G401 (cell line): ENCODE results near the gene ETS1. TPM values are rescaled to one million over a fixed set of nuclear protein-coding genes. Genes with fewer than 3 reads are reported as not detected.

ENCODE experiments used
- DNase-seq: peaks from one replicate; pipeline ENCODE4 v3.0.0-alpha.2; 2015; ENCODE audit warnings: low spot score
- in situ Hi-C: cut with HindIII; loops from 2 replicates; pipeline ENCODE4 v1.10.0; 2016; ENCODE audit warnings: low sequenced_read_pairs, mixed read lengths
- total RNA-seq: library from RNA; depleted of rRNA; stranded (reverse); fragments of >200 nt; shearing (Covaris generic); gene quantifications from 2 replicates; pipeline ENCODE4 v1.2.3, GENCODE V29; 2014

Gene ETS1
- total RNA-seq, 1 experiment from 2014 or later, result 61.7 TPM

DNA sequence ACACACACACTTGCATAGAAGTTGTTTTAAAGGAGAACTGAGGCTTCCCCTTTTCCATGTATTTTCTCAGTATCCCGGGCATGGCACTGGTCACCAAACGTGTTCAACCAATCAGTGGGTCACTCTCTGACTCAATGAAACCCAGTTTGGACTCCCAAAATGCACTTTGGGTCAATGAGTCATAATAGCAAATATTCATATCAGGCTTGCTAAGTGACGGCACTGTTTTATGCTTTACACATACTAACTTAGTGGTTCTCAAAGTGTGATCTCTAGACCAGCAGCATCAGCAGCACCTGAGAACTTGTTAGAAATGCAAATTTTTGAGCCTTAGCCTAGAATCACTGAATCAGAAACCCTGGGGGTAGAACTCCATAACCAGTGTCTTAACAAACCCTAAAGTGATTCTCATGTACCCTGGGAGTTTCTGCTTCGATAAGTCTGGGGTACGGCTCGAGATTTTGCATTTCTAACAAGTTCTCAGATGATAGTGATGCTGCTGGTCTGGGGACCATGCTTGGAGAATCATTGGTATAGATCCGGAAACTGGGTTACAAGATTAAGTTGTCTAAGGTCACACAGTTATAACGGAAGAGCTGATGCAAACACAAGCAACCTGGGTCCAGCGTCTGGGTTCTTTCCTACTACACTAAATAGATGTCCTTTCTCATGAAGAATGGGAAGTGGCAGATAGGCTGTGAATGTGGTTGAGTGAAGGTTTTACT is 35.6 kb downstream of the ETS1 start:
- in situ Hi-C loops, result no loop called here
- DNase-seq, result no peak

DNA sequence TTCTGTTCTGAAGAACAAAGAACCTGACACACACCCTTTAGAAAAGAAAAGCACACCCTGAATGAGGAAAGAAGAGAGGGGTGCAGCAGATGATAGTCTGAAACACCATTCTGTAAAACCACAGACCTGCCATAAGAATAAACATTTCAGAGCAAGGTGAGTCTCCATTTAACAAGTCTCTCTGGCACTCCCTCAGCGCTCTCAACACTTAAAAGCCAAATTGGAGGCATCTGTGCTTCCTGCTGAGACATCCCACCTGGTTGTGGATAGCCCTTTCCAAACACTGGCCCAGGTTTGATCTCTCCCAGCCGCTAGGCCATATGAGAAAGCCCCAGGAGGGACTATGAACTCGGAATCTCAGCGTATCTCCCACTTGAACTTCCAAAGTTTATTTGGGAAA is 36.3 kb downstream of the ETS1 start:
- no peak for DNase-seq
- in situ Hi-C loops, result no loop called here

DNA sequence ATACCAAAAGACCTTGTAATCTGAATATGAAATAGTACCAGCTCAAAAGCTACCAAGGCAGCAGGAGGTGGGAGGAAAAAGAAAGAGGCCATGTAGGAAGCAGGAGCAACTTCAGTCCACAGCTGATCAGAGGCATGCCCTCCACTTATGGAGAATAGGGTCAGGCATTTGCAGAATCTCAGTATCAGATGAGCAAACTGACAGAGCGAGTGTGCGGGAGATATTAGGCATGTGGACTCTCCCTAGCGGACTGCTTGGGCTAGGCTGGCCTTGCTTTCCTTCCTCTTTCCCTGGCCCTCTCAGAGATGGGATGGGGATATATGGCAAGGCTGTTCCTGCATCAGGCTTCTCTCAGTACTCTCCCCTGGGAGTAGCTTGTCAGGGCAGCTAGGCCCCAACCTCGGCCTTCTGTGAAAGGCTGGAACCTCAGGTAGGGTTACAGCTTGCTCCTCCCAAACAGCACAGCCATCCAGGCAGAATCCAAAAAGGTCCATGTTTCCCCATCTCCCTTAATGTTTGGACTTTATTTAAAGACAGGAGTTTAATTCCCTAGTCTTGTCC is 37.0 kb downstream of the ETS1 start:
- in situ Hi-C loops, result no loop called here
- DNase-seq, result no peak

DNA sequence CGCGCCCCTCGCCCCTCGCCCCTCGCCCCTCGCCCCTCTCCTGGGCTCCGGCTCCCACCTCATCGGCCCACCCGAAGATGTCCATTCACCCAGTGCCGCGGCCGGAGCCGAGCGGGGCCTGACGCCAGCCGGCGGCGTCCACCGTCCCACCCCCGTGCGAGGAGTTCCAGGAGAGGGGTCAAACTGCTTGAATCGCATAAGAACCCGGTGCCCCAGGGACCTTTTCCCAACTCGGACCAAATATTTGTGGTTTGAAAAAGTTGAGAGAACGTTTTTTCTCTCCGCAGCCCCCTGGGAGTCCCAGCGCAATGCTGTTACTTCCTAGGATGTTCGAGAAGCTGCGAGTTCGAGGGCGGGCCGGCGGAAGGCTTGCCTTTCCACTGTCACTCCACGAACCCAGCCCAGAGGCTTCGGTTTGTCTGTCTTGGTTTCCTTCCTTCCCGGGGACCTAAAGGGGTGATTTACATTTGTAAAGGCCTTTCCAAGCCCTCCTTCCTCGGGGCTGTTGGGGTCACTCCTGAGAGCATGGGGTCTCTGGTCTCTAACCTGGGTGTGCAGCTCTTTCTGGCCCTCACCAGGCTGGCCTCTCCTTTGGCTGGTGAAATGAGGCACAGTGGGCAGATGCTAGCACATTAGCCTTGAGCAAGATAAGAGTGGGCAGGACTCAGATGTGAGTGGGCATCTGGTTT is 38.0 kb downstream of the ETS1 start:
- in situ Hi-C loops, result no loop called here
- DNase-seq, result no peak

DNA sequence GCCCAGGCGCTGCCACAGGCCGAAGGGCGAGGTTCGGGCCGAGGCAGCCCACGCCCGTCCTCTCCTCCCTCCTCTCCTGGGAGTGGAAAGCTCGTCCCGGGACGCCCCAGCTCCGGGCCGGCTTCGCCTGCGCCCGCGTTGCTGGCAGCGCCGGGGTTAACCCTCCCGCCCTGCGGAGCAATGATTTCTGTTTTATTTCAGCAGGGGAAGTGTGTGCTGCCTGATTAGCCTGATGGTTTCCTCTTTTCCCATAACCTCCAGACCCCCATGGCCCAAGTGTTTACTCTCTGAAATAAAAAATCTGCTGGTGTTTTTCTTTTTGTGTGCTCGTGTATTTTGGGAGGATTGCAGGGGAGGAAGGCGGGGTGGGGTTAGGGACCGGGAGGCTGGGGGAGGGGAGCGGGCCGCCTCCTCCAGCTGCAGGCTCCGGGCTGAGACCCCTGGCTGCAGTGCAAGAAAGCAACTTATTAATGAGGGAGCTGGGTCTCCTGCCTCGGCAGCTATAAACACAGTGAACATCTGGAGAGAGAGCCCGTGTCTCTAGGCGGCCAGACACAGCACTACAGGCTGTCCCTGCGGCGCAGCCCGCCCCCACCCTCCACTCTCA is 38.6 kb downstream of the ETS1 start:
- no peak for DNase-seq
- in situ Hi-C loops, result no loop called here

DNA sequence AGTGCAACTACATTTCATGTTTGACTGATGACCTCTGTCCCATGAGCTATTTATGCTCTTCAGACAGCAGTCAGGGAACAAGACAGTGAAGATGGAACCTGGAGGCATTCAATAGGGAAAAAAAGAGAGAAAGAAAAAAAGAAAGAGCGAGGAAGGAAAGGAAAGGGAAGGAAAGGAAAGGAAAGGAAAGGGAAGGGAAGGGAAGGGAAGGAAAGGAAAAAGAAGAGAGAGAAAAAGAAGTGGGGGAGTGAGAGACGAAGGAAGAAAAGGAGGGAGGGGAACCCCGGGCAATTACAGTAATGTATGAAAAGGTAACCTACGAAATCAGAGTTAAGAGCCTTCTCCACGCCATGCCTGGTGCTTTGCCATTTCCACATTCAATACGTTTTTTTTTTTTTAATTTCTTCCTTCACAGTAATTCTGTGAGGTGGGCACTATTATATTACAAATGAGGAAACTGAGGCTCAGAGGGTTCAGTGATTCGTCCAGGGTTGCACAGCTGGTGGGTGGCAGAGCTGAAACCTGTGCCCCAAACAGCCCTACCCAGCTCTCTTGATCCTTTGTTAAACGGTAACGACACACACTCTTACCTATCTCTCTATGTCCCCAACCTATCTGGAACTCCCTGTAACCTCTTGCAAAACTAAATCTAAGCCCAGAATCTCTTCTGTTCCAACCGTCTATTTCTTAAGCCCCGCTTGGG is 39.3 kb downstream of the ETS1 start:
- in situ Hi-C loops, result no loop called here
- DNase-seq, result no peak

DNA sequence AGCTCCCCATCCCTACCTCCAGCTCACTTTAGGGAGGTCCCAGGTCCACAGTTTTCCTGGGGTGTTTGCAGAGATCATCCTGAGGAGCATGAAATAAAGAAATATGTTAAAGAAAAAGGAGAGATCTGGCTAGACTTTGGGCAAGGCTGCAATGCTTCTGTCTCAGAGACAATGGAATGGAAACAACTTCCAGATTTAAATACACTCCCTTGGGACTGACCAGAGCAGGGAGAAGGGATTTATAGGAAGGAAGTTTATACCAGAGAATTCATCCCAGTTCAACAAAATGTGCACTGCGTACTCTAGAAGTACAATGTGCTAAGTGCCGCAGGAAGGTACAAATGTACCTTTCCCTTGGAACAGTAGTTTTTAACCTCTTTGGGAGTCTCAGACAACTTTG is 40.4 kb downstream of the ETS1 start:
- DNase-seq, result no peak
- in situ Hi-C loops, result no loop called here

DNA sequence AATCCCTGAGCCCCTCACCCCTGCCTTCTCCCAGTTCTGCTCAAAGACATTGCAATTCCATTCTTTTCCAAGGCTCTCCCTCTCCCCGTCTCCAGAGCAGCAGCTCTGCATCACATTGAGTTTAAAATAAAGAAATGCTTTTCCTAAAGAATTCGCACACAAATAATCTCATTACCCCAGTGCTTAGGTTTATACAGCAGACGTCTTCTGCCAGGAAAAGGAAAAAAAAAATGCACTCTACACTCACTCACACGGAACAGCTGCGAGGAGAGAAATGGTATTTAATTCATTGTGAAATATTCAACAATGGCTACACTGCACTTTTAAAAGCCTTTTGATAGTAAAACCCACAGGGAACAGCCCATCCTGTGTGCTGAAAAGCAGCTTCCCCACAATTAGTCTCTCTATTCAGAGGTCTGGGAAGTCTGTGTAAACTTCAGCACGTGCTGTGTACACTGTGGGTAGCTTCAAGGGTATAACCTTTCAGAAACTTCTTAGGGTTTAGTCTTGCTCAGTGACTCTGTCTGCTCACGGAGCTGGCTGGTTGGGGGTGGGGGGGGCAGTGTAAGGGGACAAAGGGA is 42.8 kb downstream of the ETS1 start:
- in situ Hi-C loops, result no loop called here

DNA sequence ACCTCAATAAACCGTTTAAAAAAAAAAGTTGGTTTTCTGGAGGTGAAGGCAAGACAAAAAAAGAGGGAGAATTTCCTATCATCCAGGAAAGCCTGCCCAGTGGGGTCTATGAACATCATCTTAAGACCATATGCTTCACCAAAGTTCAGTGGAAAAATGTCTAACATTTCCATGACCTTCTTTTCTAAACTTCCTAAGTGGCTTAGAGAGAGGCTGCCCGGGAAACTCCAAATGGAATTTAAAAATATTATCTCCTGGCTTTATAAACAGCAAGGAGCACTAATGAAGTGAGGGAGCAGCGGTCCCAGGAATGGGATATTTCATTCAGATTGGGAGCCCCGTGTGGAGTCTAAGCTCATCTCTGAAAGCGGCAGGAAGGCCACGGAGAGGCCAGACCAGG is 46.9 kb downstream of the ETS1 start:
- in situ Hi-C loops, result no loop called here
- no peak for DNase-seq

More for the DNA sequence above, 42.8 kb downstream of the ETS1 start:
- DNase-seq, result no peak

DNA sequence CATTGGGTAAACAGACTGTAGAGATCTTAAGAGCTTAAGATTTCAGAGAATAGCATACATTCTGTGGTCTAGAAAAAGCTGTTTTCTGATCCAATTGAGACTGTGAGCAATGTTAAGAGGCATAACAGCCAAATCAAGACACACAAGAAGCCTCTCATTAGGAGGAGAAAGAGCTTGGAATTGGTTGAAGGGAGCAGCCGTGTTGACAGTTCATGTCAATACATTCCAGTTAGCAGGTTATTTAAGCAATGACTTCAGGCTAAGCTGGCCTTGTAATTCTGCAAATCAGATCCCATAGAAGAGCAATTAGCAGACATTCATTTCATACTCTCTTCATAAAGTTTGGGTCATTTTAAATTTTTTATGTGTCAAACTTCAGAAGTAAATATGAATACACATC is 50.9 kb downstream of the ETS1 start:
- in situ Hi-C loops, result no loop called here
- DNase-seq, result no peak

DNA sequence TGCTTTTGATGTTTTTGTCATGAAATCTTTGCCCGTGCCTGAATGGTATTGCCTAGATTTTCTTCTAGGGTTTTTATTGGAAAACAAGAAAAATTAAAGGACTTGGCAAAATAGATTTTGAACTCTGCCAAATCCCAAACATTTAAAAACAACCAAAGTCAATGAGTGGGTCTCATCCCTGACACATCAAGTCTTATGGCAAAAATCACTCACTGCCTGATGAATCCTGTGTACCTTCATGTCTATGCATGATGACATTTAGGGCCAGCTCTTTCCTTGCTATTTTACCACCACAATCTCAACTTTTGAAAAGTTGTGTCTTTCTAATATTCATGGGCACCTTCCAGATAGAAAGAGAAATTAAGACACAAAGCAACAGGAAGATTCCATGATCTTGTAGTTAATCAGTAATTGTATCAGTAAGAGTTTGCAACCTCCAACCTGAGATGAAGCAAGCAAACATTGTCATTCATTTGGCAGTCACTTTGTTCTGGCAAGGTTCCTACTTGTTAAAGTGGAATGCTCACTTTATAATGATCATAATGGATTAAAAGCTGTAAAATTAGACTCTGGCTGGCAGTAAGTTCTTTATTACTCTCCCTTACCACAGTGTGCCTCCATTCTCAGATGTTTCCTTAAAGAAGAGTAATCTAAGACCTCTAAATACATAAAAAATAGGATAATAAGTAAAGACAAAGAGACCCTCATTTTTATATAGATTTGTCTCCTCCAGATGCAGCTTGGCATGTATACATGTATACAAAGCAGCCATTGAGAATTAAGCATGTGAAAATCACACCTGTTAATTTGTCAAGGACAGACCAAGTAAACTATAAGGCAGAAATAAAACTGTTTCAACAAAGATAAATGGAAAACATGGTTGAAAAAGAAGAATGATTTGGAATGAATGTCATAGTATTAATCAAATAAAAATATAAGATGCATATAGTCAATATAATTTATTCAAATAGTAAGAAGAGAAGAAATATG is 51.6 kb downstream of the ETS1 start:
- in situ Hi-C loops, result no loop called here
- no peak for DNase-seq

DNA sequence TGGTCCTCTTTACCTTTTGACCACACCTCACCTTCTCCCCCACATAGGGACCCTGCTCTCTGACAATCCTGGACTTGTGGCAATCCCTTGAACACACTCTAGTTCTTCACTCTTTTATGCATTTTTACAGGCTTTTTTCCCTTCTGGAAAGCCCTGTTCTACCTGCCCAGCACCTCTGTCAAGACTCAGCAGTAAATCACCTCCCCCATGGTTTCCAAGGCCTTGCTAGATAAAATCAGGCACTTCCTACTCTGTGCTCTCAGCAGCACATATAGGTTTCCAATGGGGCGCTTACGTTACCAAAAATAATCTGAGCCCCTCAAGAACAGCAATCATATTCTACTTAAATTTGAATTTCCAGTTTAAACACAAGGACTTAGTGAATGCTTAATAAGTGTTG is 53.9 kb downstream of the ETS1 start:
- DNase-seq, result no peak
- in situ Hi-C loops, result no loop called here

DNA sequence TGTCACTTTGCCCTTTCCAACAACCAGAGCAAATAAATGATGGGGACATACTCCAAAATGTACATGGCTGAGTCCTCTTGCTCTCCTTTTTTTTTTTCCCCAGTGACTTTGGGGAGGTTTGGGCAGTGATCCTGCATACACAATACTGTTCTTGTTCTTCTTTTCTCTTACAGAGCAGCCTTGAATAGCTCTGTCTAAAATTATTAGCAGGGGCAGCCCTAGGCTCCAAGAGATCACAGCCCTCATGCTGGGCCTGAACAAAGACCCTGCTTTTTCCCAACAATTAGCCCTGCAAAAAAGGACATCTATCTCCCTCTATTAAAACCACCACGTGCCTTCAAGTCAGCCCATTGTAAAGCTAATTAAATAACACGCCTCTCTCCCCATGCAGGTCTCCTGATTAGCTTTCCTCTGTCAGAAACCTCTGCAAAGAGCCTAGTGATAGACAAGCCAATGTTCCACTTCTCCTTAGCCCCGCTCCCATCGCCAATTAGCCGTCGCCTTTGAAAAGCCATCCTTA is 54.7 kb downstream of the ETS1 start:
- DNase-seq, result peak; percentile 8
- in situ Hi-C loops, result no loop called here

DNA sequence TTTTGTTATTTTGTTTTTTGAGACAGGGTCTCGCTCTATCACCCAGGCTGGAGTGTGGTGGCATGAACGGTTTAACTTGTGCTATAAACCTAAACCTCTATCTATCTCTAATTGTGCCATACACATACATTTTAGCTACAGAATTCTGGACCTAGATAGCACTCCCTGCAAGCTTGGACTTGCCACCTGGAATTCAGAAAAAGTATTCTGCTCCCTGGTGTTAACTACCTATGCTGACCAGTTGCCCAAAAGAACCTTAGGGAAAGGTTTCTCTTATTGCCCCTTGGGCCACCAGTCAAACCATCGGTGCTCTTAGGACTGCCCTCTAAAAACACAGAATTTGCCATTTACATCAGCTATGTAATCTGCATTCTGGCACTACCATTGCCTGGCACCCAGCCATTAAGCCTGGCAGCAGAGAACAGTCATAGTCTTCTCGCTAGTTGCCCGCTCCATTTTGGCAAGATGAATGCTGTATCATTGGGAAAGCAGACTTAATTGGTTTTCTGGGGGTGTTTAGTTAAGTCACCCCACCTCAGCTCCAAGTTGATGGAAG is 55.3 kb downstream of the ETS1 start:
- in situ Hi-C loops, result no loop called here
- DNase-seq, result no peak

DNA sequence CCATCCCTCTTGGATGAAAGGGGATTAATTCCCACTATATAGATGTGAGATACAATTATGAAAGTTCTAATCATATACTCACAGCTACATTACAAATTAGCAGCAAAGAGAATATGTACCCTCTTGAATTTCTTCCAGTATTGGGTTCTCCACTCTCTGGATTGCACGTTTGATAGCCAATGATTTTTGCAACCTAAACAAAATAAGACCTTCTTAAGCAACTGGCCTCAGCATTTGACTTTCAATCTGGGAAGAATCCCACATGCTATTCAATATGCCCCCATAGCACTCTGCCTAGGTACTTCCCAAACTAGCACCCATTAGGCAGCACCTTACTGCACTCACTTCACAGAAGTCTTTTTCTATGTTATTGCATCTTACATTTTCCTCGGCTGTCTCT is 55.8 kb downstream of the ETS1 start:
- DNase-seq, result no peak
- in situ Hi-C loops, result no loop called here

DNA sequence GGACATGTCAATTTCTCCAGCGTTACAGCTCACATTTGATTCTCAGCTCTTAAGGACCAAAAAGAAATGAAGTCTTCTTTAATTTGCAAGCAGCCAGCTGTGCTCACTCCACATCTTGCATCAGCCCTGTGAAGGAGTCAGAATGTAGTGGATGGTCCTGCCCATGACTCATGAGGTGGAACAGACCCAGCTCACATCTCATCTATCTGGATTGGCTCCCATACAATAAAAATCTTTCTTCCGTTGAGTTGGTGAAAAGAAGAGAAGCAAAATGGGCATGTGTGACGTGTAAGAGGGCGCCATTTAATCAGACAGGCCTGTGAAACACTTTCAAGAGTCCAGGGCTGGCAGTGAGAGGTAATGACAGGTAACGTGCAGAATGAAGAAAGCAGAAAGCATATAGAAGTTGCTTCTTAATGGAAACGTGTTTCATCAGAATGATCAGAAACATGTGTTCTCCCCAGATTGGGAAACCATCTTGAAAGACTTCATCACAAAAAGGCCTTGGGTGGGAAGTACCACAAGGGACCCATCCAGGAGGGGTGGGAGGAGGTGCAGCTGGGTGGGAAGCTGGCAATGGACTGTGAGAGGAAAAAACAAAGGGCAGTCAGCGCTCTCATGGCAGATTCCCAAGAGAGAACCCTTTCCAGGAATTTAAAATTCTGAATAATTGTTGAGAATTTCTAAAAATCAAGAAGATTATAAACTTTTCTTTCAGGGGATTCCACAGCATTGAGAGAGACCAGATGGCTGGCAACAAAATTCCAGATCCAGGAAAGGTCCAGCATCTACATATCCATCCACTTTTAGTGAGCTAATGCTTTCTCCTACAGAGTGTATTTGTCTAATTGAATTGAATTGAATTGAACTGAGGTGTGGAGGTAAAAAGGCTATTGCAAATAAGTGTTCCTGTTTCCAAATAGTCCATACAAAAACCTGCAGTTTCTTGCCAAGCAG is 57.0 kb downstream of the ETS1 start:
- no peak for DNase-seq
- in situ Hi-C loops, result no loop called here

DNA sequence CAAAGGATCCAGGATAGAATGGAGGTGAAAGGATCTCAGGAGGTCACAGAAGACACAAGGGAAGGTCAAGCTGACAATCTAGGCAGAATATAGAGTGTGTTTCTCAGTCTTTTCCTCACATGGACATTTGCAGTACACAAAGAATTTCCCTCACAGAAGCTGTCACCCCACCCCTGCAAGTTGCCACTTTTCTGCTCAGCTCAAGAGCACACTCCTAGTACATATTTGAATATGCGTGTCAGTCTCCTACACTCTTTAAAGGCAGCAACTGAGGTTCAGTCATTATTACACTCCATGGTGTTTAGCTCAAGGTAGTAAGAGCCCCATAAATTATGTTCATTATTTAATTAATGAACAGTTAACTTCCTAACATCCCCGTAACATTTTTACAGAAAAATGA is 59.1 kb downstream of the ETS1 start:
- DNase-seq, result no peak

More for the DNA sequence above, 59.1 kb downstream of the ETS1 start:
- in situ Hi-C loops, result no loop called here
